Measurements from ENCODE around the gene TBATA.

The TBATA gene

GRCh38 chr10:70747192-70747965 lies 37.8 kb downstream of the TBATA start:
- DNase-seq (ENCODE audit: low read depth in 3 of 3, low spot score in 1 of 3) = no peak

GRCh38 chr10:70745555-70745954 lies 39.6 kb downstream of the TBATA start:
- DNase-seq (ENCODE audit: low read depth in 3 of 3, low spot score in 1 of 3) = no peak

DNA sequence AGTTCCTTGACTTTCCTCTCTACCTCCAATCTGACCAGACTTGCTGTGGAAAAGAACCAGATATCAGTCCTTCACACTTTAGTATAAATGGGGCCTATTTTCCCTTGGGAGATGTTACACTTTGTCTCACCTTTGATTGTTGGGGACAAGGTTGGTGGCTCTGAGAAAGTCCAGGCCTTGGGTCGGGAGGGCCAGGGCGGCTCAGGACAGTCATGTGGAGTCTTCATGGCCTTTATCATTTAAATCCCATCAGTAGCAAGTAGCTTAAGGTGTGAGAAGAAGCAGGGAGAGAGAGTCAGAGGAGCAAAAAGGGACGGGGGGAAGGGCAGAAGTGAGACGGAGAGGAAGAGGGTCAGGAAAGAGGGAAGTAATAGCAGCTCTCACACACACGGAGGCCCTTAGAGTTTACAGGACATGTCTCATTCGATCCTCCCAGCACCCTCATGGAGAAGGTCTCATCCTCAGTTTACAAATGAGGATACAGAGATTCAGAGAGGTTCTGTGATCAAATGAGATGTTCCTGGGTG lies 40.5 kb downstream of the TBATA start:
- no peak for DNase-seq (ENCODE audit: low read depth in 3 of 3, low spot score in 1 of 3)

- no peak for DNase-seq (ENCODE audit: low read depth in 3 of 3, low spot score in 1 of 3)
Measured at GRCh38 chr10:70743879-70744278, 41.3 kb downstream of the TBATA start.

- no peak for DNase-seq (ENCODE audit: low read depth in 3 of 3, low spot score in 1 of 3)
Measured at GRCh38 chr10:70743430-70743788, 41.8 kb downstream of the TBATA start.

GRCh38 chr10:70742537-70743429 lies 42.4 kb downstream of the TBATA start:
- no peak for DNase-seq (ENCODE audit: low read depth in 3 of 3, low spot score in 1 of 3)

GRCh38 chr10:70740406-70741288 lies 44.5 kb downstream of the TBATA start:
- no peak for DNase-seq (ENCODE audit: low read depth in 3 of 3, low spot score in 1 of 3)

- DNase-seq (ENCODE audit: low read depth in 3 of 3, low spot score in 1 of 3) = no peak
Measured at GRCh38 chr10:70738761-70739121, 46.4 kb downstream of the TBATA start.

GRCh38 chr10:70738006-70738760 lies 47.0 kb downstream of the TBATA start:
- DNase-seq (ENCODE audit: low read depth in 3 of 3, low spot score in 1 of 3) = no peak

- no peak for DNase-seq (ENCODE audit: low read depth in 3 of 3, low spot score in 1 of 3)
Measured at GRCh38 chr10:70737250-70737649, 47.9 kb downstream of the TBATA start.

GRCh38 chr10:70736525-70736924 lies 48.7 kb downstream of the TBATA start:
- no peak for DNase-seq (ENCODE audit: low read depth in 3 of 3, low spot score in 1 of 3)

GRCh38 chr10:70735161-70735560 lies 50.0 kb downstream of the TBATA start:
- DNase-seq (ENCODE audit: low read depth in 3 of 3, low spot score in 1 of 3) = no peak

DNA sequence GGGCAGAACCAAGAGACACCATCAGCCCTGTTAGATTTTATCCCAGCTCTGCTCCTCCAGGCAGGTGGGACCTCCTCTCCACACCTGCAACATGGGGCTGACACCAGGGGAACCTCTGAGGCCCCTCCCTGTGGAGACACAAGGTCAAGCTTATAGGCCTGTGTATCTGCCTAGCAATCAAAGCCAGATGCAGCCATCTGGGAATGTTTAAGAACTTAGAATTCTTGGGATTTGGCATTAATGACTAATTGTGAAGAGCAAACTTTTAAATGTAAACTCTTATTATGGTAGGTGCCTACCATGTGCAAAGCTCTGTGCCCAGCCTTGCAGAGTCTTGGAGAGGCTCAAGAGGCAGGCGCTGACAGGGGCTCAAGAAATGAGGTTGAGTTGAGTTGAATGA lies 52.1 kb downstream of the TBATA start:
- DNase-seq (ENCODE audit: low read depth in 3 of 3, low spot score in 1 of 3) = no peak

- DNase-seq (ENCODE audit: low read depth in 3 of 3, low spot score in 1 of 3) = no peak
Measured at GRCh38 chr10:70732569-70732968, 52.6 kb downstream of the TBATA start.

DNA sequence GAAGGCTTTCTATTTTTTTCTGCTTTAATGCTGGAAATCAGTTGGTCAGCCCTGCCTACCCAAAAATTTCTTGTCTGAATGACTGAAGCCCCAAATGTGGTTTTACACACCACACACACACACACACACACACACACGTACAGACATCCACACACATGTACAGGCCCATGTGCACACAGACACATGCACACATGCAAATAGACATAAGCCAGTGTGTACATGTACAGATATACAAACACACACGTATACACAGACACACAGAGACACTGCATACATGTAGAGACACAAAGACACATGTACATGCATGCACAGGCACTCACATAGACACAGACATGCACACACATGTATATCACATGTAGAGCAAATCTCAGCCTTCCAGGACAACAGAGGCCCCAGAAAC lies 54.2 kb downstream of the TBATA start:
- DNase-seq (ENCODE audit: low read depth in 3 of 3, low spot score in 1 of 3) = no peak

GRCh38 chr10:70729763-70730357 lies 55.3 kb downstream of the TBATA start:
- DNase-seq (ENCODE audit: low read depth in 3 of 3, low spot score in 1 of 3) = no peak

DNA sequence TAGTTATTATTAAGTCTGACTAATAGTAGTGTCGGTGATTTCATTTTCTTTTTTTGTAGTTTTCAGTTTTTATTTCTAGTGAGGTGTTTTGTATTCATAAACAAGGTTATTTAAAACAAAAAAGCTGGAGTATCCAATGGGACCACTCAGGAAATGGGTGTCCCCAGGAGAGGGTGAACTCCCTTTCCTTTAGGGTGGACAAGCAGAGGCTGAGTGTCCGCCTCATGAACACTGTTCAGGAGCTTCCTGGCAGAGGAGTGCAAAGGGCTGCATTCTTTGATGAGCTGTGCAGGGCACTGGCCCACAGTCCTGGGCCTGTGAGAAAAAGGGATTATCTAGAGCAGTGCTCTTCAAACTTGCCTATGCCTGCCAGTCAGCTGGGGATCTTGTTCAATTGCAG lies 56.8 kb downstream of the TBATA start:
- no peak for DNase-seq (ENCODE audit: low read depth in 3 of 3, low spot score in 1 of 3)

GRCh38 chr10:70726909-70727495 lies 58.2 kb downstream of the TBATA start:
- no peak for DNase-seq (ENCODE audit: low read depth in 3 of 3, low spot score in 1 of 3)

GRCh38 chr10:70723771-70724170 lies 61.4 kb downstream of the TBATA start:
- no peak for DNase-seq (ENCODE audit: low read depth in 3 of 3, low spot score in 1 of 3)
